ENCODE results near the gene CRTC3. TPM values are rescaled to one million over a fixed set of nuclear protein-coding genes. Genes with fewer than 3 reads are reported as not detected.
"Not testable (repeated sequence)": the region's sequence is repeated elsewhere in the genome, so short reads cannot be mapped to it uniquely, and the experiment has no call there.

Gene CRTC3
- total RNA-seq, 1 experiment from 2014 or later = 17.5 TPM

GRCh38 chr15:90520365-90520764 is 9.4 kb upstream of the CRTC3 start:
- TF ChIP-seq, protein P1, sequence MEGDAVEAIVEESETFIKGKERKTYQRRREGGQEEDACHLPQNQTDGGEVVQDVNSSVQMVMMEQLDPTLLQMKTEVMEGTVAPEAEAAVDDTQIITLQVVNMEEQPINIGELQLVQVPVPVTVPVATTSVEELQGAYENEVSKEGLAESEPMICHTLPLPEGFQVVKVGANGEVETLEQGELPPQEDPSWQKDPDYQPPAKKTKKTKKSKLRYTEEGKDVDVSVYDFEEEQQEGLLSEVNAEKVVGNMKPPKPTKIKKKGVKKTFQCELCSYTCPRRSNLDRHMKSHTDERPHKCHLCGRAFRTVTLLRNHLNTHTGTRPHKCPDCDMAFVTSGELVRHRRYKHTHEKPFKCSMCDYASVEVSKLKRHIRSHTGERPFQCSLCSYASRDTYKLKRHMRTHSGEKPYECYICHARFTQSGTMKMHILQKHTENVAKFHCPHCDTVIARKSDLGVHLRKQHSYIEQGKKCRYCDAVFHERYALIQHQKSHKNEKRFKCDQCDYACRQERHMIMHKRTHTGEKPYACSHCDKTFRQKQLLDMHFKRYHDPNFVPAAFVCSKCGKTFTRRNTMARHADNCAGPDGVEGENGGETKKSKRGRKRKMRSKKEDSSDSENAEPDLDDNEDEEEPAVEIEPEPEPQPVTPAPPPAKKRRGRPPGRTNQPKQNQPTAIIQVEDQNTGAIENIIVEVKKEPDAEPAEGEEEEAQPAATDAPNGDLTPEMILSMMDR (IDR thresholded peaks at IDR 0.05; ENCODE audit: unreplicated experiment) = no peak
- no peak overlapping the region for H3K4me3 Mint-ChIP-seq (ENCODE audit: low read depth, unreplicated experiment)
- intact Hi-C loops (cut with micrococcal nuclease; ENCODE audit: unreplicated experiment) = no loop called here
- no peaks in the 10 kb centered on the region for H3K9me3 Mint-ChIP-seq (ENCODE audit: low read depth, unreplicated experiment)
- H3K36me3 Mint-ChIP-seq (ENCODE audit: insufficient read depth, unreplicated experiment) = no peaks in the 10 kb centered on the region
- CTCF ChIA-PET = no interaction called here
- H3K4me1 Mint-ChIP-seq (ENCODE audit: low read depth, unreplicated experiment) = no peaks in the 10 kb centered on the region
- no peaks in the 10 kb centered on the region for H3K27me3 Mint-ChIP-seq (ENCODE audit: unreplicated experiment)
- BruUV-seq (replicated peaks) = no TSS peak
- H3K27ac Mint-ChIP-seq (ENCODE audit: unreplicated experiment) = no peak overlapping the region
- DNase-seq = no peak

GRCh38 chr15:90523373-90523772 is 6.3 kb upstream of the CRTC3 start:
- CTCF ChIA-PET = interaction anchor here (0.7 kb wide), 1 partner anchor 49 kb away, joined by 4 read pairs; no protein-coding TSS in a partner anchor
- intact Hi-C loops (cut with micrococcal nuclease; ENCODE audit: unreplicated experiment) = no loop called here
- TF ChIP-seq, protein P1 (IDR thresholded peaks at IDR 0.05; ENCODE audit: unreplicated experiment) = no peak
- Mint-ChIP-seq H3K4me3 (ENCODE audit: low read depth, unreplicated experiment) (no peak overlapping the region), H3K36me3 (ENCODE audit: insufficient read depth, unreplicated experiment) (no peaks in the 10 kb centered on the region), H3K9me3 (ENCODE audit: low read depth, unreplicated experiment) (no peaks in the 10 kb centered on the region), H3K4me1 (ENCODE audit: low read depth, unreplicated experiment) (no peaks in the 10 kb centered on the region), H3K27me3 (ENCODE audit: unreplicated experiment) (no peaks in the 10 kb centered on the region), H3K27ac (ENCODE audit: unreplicated experiment) (no peak overlapping the region)
- no TSS peak for BruUV-seq (replicated peaks)
- no peak for DNase-seq

GRCh38 chr15:90524018-90524803 is 5.5 kb upstream of the CRTC3 start:
- H3K9me3 Mint-ChIP-seq (ENCODE audit: low read depth, unreplicated experiment); H3K27me3 Mint-ChIP-seq (ENCODE audit: unreplicated experiment); H3K27ac Mint-ChIP-seq (ENCODE audit: unreplicated experiment); DNase-seq; intact Hi-C loops (cut with micrococcal nuclease; ENCODE audit: unreplicated experiment); H3K4me1 Mint-ChIP-seq (ENCODE audit: low read depth, unreplicated experiment); H3K36me3 Mint-ChIP-seq (ENCODE audit: insufficient read depth, unreplicated experiment); BruUV-seq (replicated peaks); H3K4me3 Mint-ChIP-seq (ENCODE audit: low read depth, unreplicated experiment): not testable (repeated sequence)
- CTCF ChIA-PET = interaction anchor here (0.7 kb wide), 1 partner anchor 49 kb away, joined by 4 read pairs; no protein-coding TSS in a partner anchor

- Mint-ChIP-seq H3K27ac (ENCODE audit: unreplicated experiment) (no peak overlapping the region), H3K4me1 (ENCODE audit: low read depth, unreplicated experiment) (peaks cover 15% of the 10 kb centered on the region), H3K9me3 (ENCODE audit: low read depth, unreplicated experiment) (no peaks in the 10 kb centered on the region), H3K36me3 (ENCODE audit: insufficient read depth, unreplicated experiment) (peaks cover 23% of the 10 kb centered on the region), H3K4me3 (ENCODE audit: low read depth, unreplicated experiment) (peak overlapping the region; percentile 83), H3K27me3 (ENCODE audit: unreplicated experiment) (no peaks in the 10 kb centered on the region)
- CTCF ChIA-PET = interaction anchor here (0.6 to 0.9 kb wide), 2 partner anchors 15 to 623 kb away, joined by 3 to 4 read pairs; no protein-coding TSS in a partner anchor
- intact Hi-C loops (cut with micrococcal nuclease; ENCODE audit: unreplicated experiment) = no loop called here
- TF ChIP-seq, protein P1 (IDR thresholded peaks at IDR 0.05; ENCODE audit: unreplicated experiment) = no peak
- no peak for DNase-seq
- BruUV-seq (replicated peaks) = no TSS peak
Observed at GRCh38 chr15:90529011-90529370, 732 bp upstream of the CRTC3 start.

Data from Calu3 (cell line).